Effector memory CD8-positive, alpha-beta T cell (primary cell): ENCODE data around the gene RNF40.

Experiments
- ATAC-seq: fragments of 150-1000 bp; cut with Tn5 transposase; replicated peaks from 2 replicates; pipeline ENCODE4 v1.10.0; 2021; ENCODE audit warnings: mild to moderate bottlenecking, moderate library complexity
- DNase-seq, 3 experiments: peaks; one replicate each; pipeline ENCODE4 v3.0.0; 2021
- H3K27ac Mint-ChIP-seq, 2 donors: one replicate each; pipeline ENCODE4 v1.8.0; 2022; ENCODE audit warnings: mild to moderate bottlenecking in 2 of 2, mixed read lengths in 2 of 2, moderate library complexity in 2 of 2
- H3K27me3 Mint-ChIP-seq, 2 donors: one replicate each; pipeline ENCODE4 v1.8.0; 2022; ENCODE audit warnings: mixed read lengths in 2 of 2
- H3K36me3 Mint-ChIP-seq: one replicate; pipeline ENCODE4 v1.8.0; 2022; ENCODE audit warnings: mild to moderate bottlenecking, moderate library complexity, mixed read lengths; ENCODE audit not compliant: insufficient read depth
- H3K4me1 Mint-ChIP-seq, 2 donors: one replicate each; pipeline ENCODE4 v1.8.0; 2022; ENCODE audit warnings: low read depth in 2 of 2, mixed read lengths in 2 of 2
- H3K4me3 Mint-ChIP-seq, 2 donors: one replicate each; pipeline ENCODE4 v1.8.0; 2022; ENCODE audit warnings: mild to moderate bottlenecking in 2 of 2, mixed read lengths in 2 of 2, moderate library complexity in 2 of 2
- H3K9me3 Mint-ChIP-seq, 2 donors: one replicate each; pipeline ENCODE4 v1.8.0; 2022; ENCODE audit warnings: mixed read lengths in 2 of 2
- total RNA-seq, 9 experiments: gene quantifications; one replicate each; lab custom pipeline; 2026; lab: John Stamatoyannopoulos, UW

RNF40 gene
- 132 to 183 (median 145) reads per million in 9 experiments for total RNA-seq

- ATAC-seq = peak; percentile 92
- H3K9me3 Mint-ChIP-seq = no peaks in the 10 kb centered on the region
- H3K4me3 Mint-ChIP-seq = peak within 1 kb of the TSS; percentile 95
- peak within 1 kb of the TSS; percentile 93 to 96 for H3K27ac Mint-ChIP-seq
- H3K27me3 Mint-ChIP-seq = no peaks in the 10 kb centered on the region
- H3K4me1 Mint-ChIP-seq = peaks cover 34 to 35% of the 10 kb centered on the region in 2 donors
- H3K36me3 Mint-ChIP-seq = peaks cover 52% of the 10 kb centered on the region
- peak; percentile 84 to 89 (median 88) for DNase-seq
Observed at GRCh38 chr16:30761928-30762902, at the start of gene RNF40, which contains the start of gene CFAP119. Gene RNF40 (plus strand): TSS chr16:30762322. CDS start chr16:30762546, 224 bp downstream. Gene CFAP119 (minus strand): TSS chr16:30762062. CDS start chr16:30761748, 314 bp downstream.

GRCh38 chr16:30715750-30716445 is 46.2 kb upstream of the RNF40 start:
- peaks cover 20 to 27% of the 10 kb centered on the region in 2 donors for H3K4me1 Mint-ChIP-seq

GRCh38 chr16:30720086-30720485 is 42.0 kb upstream of the RNF40 start:
- H3K36me3 Mint-ChIP-seq = peaks cover 93% of the 10 kb centered on the region
- H3K27me3 Mint-ChIP-seq = no peaks in the 10 kb centered on the region
- no peak overlapping the region for H3K4me3 Mint-ChIP-seq
- no peaks in the 10 kb centered on the region for H3K9me3 Mint-ChIP-seq
- no peak for DNase-seq
- no peak for ATAC-seq
- H3K27ac Mint-ChIP-seq = peak overlapping the region; percentile 79 to 87
- peaks cover 18 to 33% of the 10 kb centered on the region in 2 donors for H3K4me1 Mint-ChIP-seq

More at GRCh38 chr16:30715750-30716445, 46.2 kb upstream of the RNF40 start:
- no peaks in the 10 kb centered on the region for H3K27me3 Mint-ChIP-seq
- DNase-seq (peak; percentile 41 to 46 (median 46)), ATAC-seq (peak; percentile 99)
- H3K4me3 Mint-ChIP-seq = peak overlapping the region; percentile 41 to 64
- peak overlapping the region; percentile 85 to 98 for H3K27ac Mint-ChIP-seq
- peaks cover 96% of the 10 kb centered on the region for H3K36me3 Mint-ChIP-seq
- H3K9me3 Mint-ChIP-seq = no peaks in the 10 kb centered on the region

- peaks cover 93% of the 10 kb centered on the region for H3K36me3 Mint-ChIP-seq
Observed at GRCh38 chr16:30720694-30721093, 41.4 kb upstream of the RNF40 start.

GRCh38 chr16:30721167-30721566 is 41.0 kb upstream of the RNF40 start:
- H3K9me3 Mint-ChIP-seq = no peaks in the 10 kb centered on the region
- H3K27me3 Mint-ChIP-seq = no peaks in the 10 kb centered on the region
- H3K36me3 Mint-ChIP-seq = peaks cover 93% of the 10 kb centered on the region
- peak overlapping the region; percentile 79 to 87 for H3K27ac Mint-ChIP-seq
- peaks cover 10 to 24% of the 10 kb centered on the region in 2 donors for H3K4me1 Mint-ChIP-seq
- ATAC-seq (no peak), DNase-seq (no peak)
- no peak overlapping the region for H3K4me3 Mint-ChIP-seq

More at GRCh38 chr16:30720694-30721093, 41.4 kb upstream of the RNF40 start:
- H3K4me3 Mint-ChIP-seq = no peak overlapping the region
- H3K9me3 Mint-ChIP-seq = no peaks in the 10 kb centered on the region
- no peak for DNase-seq
- ATAC-seq = no peak
- H3K27me3 Mint-ChIP-seq = no peaks in the 10 kb centered on the region
- H3K27ac Mint-ChIP-seq = peak overlapping the region; percentile 79 to 87
- H3K4me1 Mint-ChIP-seq = peaks cover 15 to 29% of the 10 kb centered on the region in 2 donors

GRCh38 chr16:30721606-30722005 is 40.5 kb upstream of the RNF40 start:
- Mint-ChIP-seq H3K4me3 (no peak overlapping the region), H3K27ac (peak overlapping the region; percentile 71 to 79), H3K9me3 (no peaks in the 10 kb centered on the region), H3K4me1 (peaks cover 7 to 21% of the 10 kb centered on the region in 2 donors), H3K36me3 (peaks cover 88% of the 10 kb centered on the region), H3K27me3 (no peaks in the 10 kb centered on the region)
- DNase-seq (no peak), ATAC-seq (no peak)

- H3K4me1 Mint-ChIP-seq = peaks cover 5 to 15% of the 10 kb centered on the region in 2 donors
- ATAC-seq = no peak
- no peak overlapping the region for H3K4me3 Mint-ChIP-seq
- H3K27ac Mint-ChIP-seq = peak overlapping the region in 1 of 2 donors; percentile 71
- peaks cover 86% of the 10 kb centered on the region for H3K36me3 Mint-ChIP-seq
- no peaks in the 10 kb centered on the region for H3K27me3 Mint-ChIP-seq
- H3K9me3 Mint-ChIP-seq = no peaks in the 10 kb centered on the region
- DNase-seq = no peak
Observed at GRCh38 chr16:30722443-30722842, 39.7 kb upstream of the RNF40 start.

GRCh38 chr16:30722916-30723315 is 39.2 kb upstream of the RNF40 start:
- ATAC-seq (no peak), DNase-seq (no peak)
- H3K36me3 Mint-ChIP-seq = peaks cover 86% of the 10 kb centered on the region
- no peak overlapping the region for H3K4me3 Mint-ChIP-seq
- peak overlapping the region in 1 of 2 donors; percentile 71 for H3K27ac Mint-ChIP-seq
- peaks cover 5 to 15% of the 10 kb centered on the region in 2 donors for H3K4me1 Mint-ChIP-seq
- no peaks in the 10 kb centered on the region for H3K27me3 Mint-ChIP-seq
- H3K9me3 Mint-ChIP-seq = no peaks in the 10 kb centered on the region

GRCh38 chr16:30723725-30724355 is 38.3 kb upstream of the RNF40 start:
- Mint-ChIP-seq H3K27me3 (no peaks in the 10 kb centered on the region), H3K36me3 (peaks cover 84% of the 10 kb centered on the region), H3K27ac (peak overlapping the region; percentile 71 to 78), H3K4me3 (no peak overlapping the region), H3K4me1 (peaks cover 5 to 15% of the 10 kb centered on the region in 2 donors), H3K9me3 (no peaks in the 10 kb centered on the region)
- ATAC-seq (no peak), DNase-seq (no peak)

- Mint-ChIP-seq H3K9me3 (no peaks in the 10 kb centered on the region), H3K4me3 (peak overlapping the region in 1 of 2 donors; percentile 23), H3K36me3 (peaks cover 87% of the 10 kb centered on the region), H3K27ac (peak overlapping the region; percentile 71 to 78), H3K27me3 (no peaks in the 10 kb centered on the region), H3K4me1 (peaks cover 7 to 15% of the 10 kb centered on the region in 2 donors)
- DNase-seq (no peak), ATAC-seq (peak; percentile 19)
Observed at GRCh38 chr16:30724641-30725417, 37.3 kb upstream of the RNF40 start.

GRCh38 chr16:30725418-30725792 is 36.7 kb upstream of the RNF40 start:
- DNase-seq (no peak), ATAC-seq (no peak)
- Mint-ChIP-seq H3K4me1 (peaks cover 7 to 15% of the 10 kb centered on the region in 2 donors), H3K36me3 (peaks cover 87% of the 10 kb centered on the region), H3K27me3 (no peaks in the 10 kb centered on the region), H3K4me3 (peak overlapping the region in 1 of 2 donors; percentile 23), H3K27ac (peak overlapping the region in 1 of 2 donors; percentile 78), H3K9me3 (no peaks in the 10 kb centered on the region)

GRCh38 chr16:30728321-30728720 is 33.8 kb upstream of the RNF40 start:
- DNase-seq (no peak), ATAC-seq (no peak)
- H3K27ac Mint-ChIP-seq = peak overlapping the region in 1 of 2 donors; percentile 71
- peaks cover 88% of the 10 kb centered on the region for H3K36me3 Mint-ChIP-seq
- no peaks in the 10 kb centered on the region for H3K27me3 Mint-ChIP-seq
- H3K4me1 Mint-ChIP-seq = peaks cover 0 to 4% of the 10 kb centered on the region in 2 donors
- H3K9me3 Mint-ChIP-seq = no peaks in the 10 kb centered on the region
- no peak overlapping the region for H3K4me3 Mint-ChIP-seq
